Stimulated activated CD8-positive, alpha-beta memory T cell treated with anti-CD3 and anti-CD28 coated beads, Interleukin-12 subunit alpha, Interleukin-12 subunit beta, amount 100 ng/mL, for 4 hours (primary cell): ENCODE results near the gene OR10G8.
"Not testable (repeated sequence)": the region's sequence is repeated elsewhere in the genome, so short reads cannot be mapped to it uniquely, and the experiment has no call there.

Experiments
- DNase-seq: peaks from one replicate; pipeline ENCODE4 v3.0.0-alpha.2; 2020; ENCODE audit warnings: low read depth

OR10G8 gene, protein sequence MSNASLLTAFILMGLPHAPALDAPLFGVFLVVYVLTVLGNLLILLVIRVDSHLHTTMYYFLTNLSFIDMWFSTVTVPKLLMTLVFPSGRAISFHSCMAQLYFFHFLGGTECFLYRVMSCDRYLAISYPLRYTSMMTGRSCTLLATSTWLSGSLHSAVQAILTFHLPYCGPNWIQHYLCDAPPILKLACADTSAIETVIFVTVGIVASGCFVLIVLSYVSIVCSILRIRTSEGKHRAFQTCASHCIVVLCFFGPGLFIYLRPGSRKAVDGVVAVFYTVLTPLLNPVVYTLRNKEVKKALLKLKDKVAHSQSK

DNA sequence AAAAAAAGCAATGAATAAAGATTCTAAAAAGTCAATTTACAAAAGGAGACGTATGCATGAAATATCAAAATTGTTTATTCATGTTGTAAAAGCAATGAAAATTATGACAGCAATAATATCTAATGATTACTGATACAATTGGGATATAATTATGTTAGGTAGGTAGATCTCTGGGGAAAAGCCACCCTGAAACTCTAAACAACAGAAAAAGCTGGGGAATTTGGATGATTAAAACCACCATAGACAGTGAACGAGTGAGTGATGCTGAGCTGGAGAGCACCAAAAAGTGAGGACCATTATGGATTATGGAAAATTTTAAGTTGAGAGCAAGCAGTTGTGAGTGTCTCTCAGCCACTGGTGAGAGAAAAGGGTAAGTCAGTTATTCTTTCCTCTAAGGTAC lies at the start of gene OR10G8:
Gene OR10G8 (plus strand): TSS at position 301 of the 400 bp plus-strand sequence. CDS start 2,825 bp downstream, outside the sequence.
- no peak for DNase-seq

DNA sequence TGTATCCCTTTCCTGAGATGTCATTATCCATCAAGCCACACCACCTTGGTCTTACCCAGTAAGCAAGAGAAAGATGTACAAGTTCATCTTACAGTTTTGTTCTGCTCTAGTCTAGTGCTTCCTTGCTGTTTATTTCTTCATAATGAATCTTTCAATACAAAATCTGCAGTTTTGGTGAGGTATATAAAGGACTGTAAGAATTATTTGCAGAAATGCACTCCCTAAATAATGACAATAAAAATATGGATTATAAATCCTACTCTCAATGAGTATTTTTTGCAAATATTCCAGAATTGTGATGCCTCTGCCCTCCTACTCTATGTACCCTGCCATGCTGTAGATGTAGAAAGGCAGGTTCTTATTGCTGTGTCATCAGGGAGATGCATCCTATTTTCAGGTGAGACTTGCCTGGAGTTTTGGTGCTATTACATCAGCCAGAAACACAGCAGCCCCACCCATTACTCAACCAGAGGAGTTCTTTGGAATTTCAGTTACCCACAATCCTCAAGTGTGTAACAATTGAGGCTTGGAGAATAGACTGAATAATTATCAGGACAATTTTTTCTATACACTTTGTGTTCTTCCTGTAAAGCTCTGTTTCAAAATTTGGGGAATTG lies 48.8 kb upstream of the OR10G8 start, which contains the start of gene OR10S1:
Gene OR10S1 (minus strand): TSS at position 51 of the 617 bp plus-strand sequence. CDS start 117 bp downstream, outside the sequence.
- DNase-seq, result no peak

DNA sequence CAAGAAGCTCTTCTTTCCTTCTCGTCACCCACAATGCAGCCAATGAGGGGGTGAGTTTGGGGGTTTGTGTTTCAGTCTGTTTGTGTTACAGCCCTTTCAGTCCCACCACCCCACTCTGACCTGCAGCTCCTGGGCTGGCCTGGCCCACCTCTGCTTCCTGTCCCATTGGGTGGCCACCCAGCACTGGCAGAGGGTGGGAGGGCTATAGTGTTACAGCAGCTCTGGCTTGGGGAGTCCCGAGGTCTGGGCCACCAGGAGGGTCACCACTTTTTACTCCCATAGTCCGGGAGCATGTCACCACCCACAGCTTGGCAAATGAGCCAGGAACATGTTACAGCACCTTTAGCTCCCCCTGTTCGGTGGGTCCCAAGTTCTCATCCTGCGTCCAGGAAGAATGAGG lies 47.3 kb upstream of the OR10G8 start:
- DNase-seq, result no peak

DNA sequence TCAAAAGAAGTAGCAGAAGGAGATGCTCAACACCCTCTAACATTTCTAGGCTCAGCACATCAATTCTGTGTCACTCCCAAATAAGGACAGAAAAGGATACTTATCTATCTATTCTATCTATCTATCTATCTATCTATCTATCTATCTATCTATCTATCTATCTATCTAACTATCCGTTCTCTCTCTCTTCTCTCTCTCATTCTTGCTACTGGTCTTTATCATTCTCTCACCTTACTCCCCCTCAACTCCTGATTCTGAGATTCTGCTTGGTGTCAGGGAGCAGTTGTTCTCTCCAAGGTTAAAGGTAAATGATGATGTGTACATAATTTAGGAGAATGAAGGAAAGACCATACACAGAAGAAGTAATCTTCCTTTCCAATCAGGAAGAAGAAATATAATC lies 31.5 kb upstream of the OR10G8 start, which contains the start of gene OR10G6:
Gene OR10G6 (minus strand): TSS at position 43 of the 400 bp plus-strand sequence. CDS start 0 bp downstream, at position 43.
- no peak for DNase-seq

DNA sequence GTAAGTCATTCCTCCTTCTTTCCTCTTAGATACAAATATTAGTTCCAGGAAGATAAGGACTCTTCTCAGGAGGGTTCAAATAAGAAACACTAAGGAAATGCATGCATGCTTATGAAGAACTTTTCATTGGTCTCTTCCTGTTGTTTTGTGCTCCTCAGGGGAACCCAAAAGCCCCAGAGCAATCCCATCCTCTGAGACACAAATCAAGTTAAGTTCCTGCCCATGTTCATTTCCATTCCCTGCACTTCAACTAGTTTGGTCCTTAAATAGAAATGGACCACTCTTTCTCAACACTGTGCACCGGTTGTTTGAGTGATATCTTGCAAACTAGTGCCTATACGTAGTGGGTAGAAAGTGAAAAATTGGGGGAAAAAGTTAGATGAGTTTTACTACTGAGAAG lies 13.9 kb upstream of the OR10G8 start, which contains the start of gene OR10G4:
Gene OR10G4 (plus strand): TSS at position 301 of the 400 bp plus-strand sequence. CDS start 2,578 bp downstream, outside the sequence.
- DNase-seq, result no peak

DNA sequence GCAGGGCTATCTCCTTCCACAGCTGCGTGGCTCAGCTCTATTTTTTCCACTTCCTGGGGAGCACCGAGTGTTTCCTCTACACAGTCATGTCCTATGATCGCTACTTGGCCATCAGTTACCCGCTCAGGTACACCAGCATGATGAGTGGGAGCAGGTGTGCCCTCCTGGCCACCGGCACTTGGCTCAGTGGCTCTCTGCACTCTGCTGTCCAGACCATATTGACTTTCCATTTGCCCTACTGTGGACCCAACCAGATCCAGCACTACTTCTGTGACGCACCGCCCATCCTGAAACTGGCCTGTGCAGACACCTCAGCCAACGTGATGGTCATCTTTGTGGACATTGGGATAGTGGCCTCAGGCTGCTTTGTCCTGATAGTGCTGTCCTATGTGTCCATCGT lies 10.8 kb upstream of the OR10G8 start:
- DNase-seq, result not testable (repeated sequence)

DNA sequence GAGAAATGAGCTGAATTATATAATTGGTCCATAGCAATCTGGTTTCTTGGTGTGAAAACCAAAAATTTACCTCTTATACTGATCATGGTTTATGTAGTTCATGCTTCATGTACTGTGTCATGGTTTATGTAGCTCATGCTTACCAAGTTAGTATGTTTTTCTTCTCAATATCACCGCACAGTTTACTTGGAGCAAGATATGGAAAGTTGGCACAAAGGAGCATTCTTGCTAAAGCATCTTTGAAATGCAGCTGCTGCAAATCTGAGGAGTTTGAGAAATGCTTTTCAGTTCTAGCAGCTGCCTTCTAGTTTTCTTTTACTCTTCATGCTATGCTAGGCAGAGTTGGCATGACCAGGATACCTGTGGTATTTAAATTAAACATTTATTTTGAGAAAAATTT lies 10.1 kb downstream of the OR10G8 start:
- DNase-seq, result no peak

DNA sequence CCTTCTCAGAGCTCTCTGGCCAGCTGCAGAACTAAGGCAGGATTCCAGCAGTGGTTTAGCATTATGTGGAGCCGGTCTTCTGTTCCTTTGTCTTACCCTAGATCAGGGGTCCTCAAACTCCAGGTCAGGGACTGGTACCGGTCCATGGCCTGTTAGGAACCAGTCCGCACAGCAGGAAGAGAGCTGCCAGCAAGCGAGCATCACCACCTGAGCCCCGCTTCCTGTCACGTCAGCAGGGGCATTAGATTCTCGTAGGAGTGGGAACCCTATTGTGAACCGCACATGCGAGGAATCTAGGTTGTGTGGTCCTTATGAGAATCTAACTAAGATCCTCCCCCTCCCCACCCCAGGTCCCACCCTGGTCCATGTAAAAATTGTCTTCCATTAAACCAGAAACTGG lies 13.0 kb downstream of the OR10G8 start:
- no peak for DNase-seq

DNA sequence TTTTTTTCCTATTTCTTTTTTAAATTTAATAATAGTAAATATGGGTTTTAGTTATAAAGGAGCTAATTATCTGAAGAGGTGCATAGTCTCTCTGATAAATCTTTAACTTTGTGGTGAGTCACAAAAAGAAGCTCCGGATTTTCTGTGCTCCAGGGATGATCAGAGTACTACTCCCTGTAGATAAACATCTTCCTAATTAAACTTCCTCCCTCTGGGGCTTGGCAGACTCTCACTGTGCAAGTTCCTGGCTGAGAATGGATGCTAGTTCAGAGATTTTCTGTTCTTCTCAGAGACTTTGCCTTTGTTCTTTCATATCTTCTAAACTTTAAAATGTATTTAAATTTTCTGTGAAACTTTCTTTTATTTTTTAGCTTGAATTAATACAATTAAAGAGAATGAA lies 14.7 kb downstream of the OR10G8 start, which contains the start of gene OR10G7:
Gene OR10G7 (minus strand): TSS at position 72 of the 400 bp plus-strand sequence. CDS start 2,324 bp downstream, outside the sequence.
- DNase-seq, result no peak

DNA sequence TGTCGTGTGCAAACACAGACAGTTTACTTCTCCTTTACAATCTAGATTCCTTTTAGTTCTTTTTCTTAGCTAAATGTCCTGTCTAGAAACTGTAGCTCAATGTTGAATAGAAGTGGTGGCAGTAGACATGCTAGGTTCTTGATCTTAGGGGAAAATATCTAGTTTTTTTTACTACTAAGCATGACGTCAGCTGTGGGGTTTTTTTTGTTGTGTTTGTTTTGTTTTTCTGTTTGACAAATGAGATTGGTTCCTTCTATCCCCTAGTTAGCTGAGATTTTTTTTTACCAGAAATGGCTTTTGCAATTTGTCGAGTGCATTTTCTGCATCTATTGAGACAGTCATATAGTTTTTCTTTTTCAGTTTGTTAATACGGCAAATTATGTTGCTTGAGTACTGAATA lies 16.8 kb downstream of the OR10G8 start:
- no peak for DNase-seq

DNA sequence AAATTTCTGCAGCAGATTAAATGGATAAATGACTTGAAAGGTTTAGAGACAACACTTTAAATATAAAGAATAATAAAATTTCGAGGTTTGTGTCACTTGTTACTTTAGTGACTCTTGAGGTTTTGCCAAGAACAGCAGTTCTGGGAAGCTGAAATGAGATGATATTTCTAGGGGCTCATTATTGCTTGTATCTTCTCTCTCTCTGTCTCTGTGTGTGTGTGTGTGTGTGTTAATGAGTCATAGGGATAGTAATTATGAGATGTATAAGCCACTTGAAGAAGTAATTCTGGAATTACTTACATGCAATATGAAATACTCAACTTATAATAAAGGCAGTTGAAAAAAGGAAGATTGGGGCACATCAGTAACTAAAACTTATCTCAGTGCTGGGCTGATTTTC lies 24.1 kb downstream of the OR10G8 start:
- no peak for DNase-seq

DNA sequence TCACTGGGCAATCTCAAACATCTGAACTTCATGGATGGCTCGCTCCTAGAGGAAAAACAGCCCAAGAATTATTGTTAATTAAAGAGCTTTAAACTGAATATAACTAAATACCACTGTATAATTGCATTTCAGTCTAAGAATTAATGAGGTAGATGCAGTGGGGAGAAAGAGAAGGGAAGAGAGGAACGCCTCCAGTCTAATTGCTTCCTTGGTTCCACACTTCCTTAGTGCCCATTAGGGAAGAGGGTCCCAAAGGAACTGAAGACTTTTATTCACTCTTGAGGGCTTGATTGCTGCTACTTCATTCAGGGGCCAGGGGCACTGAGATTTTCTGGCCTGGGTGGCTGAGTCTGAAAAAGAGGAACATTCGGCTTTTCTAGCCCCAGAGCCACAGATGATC lies 26.4 kb downstream of the OR10G8 start:
- no peak for DNase-seq

DNA sequence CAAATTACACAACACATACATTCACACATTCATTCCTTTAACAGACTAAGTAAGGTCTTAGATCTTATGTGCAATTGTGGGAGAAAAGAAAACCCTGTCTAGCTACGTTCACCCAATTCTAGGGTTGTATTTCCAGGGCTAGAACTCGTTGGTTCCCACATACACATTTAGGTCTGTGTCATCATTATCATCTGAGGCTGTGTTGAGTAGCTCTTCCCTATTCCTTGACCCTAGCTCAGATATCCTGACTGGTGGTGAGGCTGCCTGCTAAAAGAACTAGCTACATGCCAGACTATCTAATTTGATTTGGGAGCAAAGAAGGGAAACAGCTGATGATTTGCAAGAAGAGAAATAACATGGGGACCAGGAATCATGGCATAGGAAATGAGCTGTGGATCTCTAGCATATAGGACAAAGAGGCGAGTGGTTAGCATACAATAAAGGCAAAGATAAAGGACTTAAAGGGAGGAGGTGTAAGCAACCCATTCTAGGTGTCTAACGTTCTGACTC lies 42.1 kb downstream of the OR10G8 start:
- DNase-seq, result no peak

DNA sequence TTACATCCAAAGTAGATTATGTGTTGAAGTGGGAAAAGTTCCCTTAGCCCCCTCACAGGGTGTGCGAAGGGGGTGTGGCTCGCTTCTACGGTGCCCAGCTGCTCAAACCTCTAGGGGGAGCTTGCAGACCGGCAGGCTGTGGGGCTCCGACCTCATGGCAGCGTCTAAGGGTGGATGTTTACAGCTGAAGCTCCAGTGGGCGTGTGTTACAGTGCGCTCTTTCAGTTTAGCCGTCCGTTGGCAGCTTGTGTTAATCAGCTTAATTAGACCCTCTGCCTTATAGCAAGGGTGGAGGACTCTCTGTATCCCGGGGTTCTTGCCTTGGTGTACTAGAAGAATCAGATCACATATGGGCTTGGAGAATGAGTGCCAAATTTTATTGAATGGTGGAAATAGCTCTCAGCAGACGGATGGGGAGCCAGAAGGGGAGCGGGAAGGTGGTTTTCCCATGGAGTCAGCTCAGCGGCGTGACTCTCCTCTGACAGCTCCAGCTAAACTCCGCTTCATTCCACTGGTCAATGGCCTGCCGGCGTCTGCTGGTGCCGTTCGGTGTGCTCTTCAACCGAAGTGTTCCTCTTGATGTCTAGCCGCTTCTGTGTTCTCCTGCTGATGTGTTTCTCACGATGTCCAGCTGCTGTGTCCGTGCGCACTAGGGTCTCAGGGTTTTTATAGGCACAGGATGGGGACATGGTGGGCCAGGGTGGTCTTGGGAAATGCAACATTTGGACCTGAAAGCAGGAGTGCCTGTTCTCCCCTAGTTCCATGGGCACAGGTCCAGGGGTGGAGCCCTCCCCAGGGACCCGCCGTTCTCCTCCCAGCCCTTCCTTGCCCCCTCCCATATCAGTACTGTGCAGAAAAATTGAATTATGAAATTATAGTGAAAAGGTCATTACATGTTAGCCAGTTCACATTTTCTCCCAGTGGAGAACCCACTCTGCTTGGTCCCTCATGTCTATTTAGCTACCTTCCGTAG lies 43.1 kb downstream of the OR10G8 start:
- DNase-seq, result no peak

DNA sequence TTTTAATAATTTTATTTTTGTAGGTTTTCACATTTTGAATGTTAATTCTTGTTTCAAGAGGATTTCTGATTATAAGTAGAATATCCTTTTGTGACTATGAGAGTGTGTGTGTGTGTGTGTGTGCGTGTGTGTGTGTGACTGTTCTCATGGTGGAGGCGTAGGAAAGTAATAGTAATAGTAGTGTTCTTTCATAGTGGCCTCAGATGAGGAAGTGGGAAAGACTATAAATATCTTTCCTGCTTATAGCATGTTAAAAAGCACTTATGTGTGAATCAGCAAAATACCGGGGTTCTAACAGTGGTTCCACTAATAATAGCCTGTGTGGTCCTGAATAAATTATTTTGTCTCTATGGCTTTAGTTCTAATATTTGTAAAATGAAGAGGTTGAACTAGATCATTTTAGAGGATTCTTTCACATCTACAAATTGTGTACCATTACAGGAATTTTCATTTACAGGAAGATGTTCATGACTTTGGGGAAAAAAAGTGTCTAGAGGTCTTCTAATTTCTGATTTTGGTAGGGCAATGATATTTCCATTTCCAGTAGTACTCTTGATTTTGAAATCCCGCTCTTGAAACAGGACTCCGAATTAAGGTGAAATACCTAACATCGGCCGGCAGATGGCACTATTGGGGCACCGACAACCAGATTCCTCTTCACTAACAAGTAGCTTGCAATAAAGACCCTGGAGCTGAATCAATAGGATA lies 44.5 kb downstream of the OR10G8 start:
- DNase-seq, result peak; percentile 17

DNA sequence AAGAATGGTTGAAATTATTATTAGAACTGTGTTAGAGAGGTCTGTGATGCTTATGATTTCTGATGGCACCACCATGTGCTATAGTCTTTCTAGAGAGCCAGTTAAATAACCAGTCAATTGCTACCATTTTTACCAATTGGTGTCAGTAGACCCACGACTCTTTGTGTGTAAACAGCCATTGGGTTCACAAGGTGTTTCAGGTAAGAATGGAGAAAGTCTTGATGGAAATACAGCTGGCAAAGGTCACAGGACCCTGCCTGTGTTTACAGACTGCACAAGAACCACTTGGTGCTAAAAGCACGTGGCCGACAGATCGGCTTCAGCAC lies 45.0 kb downstream of the OR10G8 start:
- no peak for DNase-seq

DNA sequence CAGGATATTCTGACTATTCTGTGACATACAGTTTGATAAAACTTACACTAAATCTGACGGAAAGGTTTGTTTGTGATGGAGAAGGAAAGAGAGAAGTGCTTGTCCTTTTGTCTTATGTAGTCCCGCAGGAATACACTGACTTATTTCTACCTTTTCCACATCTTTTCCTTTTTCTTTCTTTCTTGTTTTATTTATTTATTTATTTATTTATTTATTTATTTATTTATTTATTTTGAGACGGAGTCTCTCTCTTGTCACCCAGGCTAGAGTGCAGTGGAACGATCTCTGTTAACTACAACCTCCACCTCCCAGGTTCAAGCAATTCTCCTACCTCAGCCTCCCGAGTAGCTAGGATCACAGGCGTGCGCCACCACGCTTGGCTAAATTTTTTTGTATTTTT lies 45.5 kb downstream of the OR10G8 start:
- no peak for DNase-seq

DNA sequence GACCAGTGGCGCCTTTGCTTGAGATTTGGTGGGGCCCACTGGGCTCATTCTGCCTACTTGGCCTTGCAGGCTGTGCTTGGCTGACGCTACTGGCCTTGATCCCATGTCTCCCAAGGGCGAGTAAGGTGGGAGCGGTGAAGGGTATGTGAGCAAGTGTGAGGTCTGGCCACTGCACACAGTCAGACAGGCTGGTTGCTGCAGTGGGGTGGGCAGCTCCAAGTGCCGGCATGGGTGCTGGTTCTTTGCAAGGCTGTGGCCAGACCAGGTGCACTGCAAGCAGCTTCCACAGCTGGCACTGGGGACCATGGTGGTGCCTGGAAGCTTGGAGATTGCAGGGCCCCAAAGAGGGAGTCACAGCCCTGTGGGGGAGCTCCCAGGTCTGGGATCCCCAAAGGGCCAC lies 48.0 kb downstream of the OR10G8 start:
- DNase-seq, result no peak

DNA sequence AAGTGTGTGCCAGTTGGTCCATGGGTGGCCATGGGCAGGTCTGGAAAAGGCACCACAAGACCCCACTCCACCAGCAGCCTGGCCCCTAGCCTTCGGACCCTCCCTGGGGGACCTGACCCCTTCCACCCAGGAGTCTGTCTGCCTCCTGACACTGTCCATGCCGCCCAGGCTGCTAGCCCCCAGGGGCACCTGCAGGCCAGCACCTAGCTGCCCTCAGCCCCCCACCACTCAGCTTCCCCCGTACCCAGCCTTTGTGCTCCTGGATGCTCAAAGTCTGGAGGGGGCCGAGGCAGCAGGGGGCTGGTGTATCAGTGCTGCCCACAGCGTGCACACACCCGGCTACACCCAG lies 48.9 kb downstream of the OR10G8 start:
- no peak for DNase-seq

DNA sequence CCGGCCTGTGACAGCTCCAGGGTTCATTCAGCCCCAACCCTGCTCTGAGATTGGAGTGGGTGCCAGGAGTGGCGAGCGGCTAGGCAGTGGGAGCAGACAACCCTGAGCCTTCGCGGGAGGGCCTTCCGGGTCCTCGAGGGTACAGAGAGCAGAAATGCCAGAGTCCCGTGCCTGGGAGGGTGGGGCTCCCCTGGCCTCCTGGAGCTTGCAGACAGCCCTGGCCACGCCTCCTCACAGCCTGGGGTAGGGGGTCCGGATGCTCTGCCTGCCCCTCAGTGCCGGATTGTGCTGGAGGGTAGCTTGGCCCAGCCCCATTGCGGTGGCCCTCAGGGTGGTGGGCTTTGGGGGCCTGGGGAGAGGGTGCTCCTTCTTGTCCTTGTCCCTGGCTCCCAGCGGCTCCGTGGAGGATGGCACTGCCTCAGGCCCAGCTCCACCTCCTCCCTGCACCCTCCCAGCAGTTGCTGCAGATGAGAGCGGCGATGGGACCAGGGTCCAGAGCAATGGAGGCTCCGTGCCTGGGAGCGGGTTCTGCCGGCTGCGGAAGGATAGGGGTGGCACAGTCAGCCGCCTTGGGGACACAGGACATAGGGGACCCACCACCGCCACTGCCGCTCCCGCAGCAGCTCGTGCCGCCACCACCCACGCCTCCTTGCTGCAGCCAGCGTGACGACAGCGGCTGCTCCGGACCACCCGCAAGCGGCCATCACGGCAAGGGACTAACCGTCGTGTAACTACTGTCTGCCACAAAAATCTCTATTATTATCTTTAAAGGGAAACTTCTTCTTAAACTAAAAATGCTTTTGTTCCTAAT lies 49.4 kb downstream of the OR10G8 start:
- no peak for DNase-seq

DNA sequence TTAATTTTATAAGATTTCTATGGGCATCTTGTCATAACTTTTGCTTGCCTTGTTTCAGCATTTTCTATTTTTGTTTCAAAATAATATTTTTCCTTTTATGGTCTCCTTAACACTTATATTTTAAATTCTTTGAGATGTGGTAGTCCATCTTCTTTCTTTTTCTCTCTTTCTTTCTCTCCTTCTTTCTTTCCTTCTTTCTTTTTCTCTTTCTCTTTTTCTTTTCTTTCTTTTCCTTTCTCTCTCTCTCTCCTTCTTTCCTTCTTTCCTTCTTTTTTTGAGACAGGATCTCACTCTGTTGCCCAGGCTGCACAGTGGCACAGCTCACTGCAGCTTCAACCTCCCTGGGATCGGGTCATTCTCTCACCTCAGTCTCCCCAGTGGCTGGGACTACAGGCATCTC lies 50.7 kb downstream of the OR10G8 start:
- DNase-seq, result no peak
